22Rv1 (cell line): ENCODE measurements around the gene PRODH.
"Not testable (repeated sequence)": the region's sequence is repeated elsewhere in the genome, so short reads cannot be mapped to it uniquely, and the experiment has no call there.

Source experiments
- H3K27ac ChIP-seq: fragments of 450-650 bp; 2 replicates; pipeline ENCODE4 v1.5.1; 2017
- ZFX ChIP-seq: fragments of 450-650 bp; IDR thresholded peaks from 2 replicates; pipeline ENCODE4 v1.6.1; 2017; ENCODE audit warnings: antibody characterized with exemption, borderline replicate concordance
- TF ChIP-seq, protein P1 (sequence below): fragments of 450-650 bp; IDR thresholded peaks from 2 replicates; pipeline ENCODE4 v1.5.1; 2017; ENCODE audit warnings: mild to moderate bottlenecking

Gene PRODH

DNA sequence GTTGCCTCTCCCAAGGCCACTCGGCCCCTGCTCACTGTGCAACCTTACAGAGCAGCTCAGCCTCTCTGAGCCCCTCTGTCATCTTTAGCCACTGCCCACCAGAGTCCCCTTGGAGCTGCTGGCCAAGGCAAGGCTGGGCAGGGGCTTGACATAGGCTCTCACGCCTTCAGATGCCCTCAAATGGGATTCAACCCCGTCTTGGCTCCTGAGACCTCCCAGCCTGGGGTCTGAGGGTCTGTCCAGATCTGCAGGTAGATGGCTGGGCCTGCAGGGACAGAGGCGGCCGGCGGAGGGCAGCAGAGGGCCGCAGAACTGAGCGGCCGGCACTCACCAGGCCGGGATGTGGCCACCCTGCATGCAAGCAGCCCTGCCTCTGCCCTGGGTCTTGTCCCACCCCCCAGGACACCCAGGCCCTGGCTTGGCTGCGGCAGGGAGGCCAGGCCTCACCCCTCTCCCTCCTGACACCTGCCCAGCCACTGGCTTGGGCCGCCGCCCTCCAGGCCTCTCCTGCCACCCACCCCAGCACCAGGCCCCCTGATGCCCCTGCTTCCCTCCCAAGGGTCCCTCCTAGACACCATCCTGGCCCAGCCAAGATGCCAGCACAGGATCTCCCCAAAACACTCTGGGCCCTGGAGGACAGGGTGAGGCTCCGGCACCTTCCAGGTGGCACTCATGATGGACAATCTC, 18.4 kb upstream of the PRODH start:
- TF ChIP-seq, protein P1, sequence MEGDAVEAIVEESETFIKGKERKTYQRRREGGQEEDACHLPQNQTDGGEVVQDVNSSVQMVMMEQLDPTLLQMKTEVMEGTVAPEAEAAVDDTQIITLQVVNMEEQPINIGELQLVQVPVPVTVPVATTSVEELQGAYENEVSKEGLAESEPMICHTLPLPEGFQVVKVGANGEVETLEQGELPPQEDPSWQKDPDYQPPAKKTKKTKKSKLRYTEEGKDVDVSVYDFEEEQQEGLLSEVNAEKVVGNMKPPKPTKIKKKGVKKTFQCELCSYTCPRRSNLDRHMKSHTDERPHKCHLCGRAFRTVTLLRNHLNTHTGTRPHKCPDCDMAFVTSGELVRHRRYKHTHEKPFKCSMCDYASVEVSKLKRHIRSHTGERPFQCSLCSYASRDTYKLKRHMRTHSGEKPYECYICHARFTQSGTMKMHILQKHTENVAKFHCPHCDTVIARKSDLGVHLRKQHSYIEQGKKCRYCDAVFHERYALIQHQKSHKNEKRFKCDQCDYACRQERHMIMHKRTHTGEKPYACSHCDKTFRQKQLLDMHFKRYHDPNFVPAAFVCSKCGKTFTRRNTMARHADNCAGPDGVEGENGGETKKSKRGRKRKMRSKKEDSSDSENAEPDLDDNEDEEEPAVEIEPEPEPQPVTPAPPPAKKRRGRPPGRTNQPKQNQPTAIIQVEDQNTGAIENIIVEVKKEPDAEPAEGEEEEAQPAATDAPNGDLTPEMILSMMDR, result peak; percentile 59
- H3K27ac ChIP-seq, result not testable (repeated sequence)

DNA sequence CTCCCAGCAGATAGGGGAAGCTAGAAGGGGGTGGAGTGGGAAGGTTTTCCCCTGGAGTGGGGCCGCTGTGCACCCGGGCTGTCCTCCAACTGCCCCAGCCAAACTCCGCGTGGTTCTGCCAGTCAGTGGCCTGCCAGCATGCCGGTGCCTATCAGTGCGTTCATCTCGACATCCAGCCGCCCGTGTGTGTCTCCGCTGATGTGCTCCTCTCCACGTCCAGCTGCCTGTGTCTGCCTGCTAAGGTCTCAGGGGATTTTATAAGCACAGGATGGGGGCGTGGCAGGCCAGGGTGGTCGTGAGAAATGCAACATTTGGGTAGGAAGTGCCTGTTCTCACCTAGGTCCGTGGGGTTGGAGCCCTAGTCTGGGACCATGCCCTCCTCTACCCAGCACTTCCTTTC, 17.0 kb upstream of the PRODH start:
- H3K27ac ChIP-seq, result not testable (repeated sequence)

DNA sequence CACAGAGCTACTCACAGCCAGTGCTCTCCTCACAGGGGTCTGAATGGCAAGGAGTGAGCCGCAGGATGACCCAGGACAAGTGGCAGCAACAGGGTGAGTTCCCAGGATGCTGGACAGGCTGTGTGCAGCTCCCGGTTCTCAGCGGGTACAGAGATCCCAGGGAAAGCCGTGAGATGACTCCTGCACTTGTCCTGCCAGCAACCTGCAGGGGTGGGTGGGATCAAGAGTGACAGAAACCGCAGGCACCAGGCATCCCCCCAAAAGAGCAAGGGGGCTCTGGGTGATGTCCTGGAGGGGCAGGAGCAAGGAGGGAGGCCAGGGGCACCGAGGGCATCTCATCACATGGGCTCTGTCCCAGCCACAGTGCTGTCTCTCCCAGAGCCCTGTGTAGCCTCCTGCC, 15.9 kb upstream of the PRODH start:
- TF ChIP-seq, protein P1, result no peak
- TF ChIP-seq ZFX, result no peak
- H3K27ac ChIP-seq, result no peak overlapping the region

DNA sequence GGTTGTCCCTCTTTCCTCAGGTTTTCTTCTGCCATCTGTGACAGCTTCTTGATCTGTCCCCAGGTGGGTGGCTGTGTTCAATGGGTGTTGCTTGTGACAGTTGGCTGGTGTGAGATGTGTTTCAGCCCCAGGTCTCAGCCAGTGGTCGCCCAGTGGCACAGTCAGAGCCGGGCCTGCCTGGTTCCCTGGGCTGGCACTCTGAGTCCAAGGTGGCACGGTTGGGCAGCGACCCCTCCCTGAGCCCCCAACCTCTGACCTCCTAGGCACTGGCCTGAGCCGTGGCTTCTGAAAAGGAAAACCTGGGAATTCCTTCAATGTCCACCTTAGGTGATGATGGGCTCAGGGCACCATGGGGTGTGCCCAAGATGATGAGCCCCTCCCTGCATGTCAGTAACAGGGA, 14.0 kb upstream of the PRODH start:
- TF ChIP-seq, protein P1, result no peak
- TF ChIP-seq ZFX, result no peak
- no peak overlapping the region for H3K27ac ChIP-seq

DNA sequence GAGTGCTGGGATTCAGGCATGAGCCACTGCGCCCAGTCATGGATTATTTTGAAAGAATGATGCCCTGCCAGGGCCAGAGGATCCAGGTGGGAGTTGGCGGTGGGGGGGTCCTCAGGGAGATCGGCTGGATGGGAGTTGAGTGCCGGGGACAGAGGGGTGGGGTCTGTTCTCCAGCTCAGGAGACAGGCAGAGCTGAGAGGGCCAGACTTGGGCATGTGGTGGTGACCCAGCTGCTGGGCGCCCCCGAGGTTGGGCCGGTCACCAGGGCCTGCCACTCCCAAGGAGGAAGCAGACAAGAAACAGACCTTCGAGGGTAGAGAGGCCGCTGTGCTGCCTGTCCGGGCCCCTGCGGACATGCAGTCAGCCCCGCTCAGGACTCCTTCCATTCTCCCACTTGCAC, 11.8 kb upstream of the PRODH start:
- TF ChIP-seq ZFX, result no peak
- TF ChIP-seq, protein P1, result no peak
- no peak overlapping the region for H3K27ac ChIP-seq

DNA sequence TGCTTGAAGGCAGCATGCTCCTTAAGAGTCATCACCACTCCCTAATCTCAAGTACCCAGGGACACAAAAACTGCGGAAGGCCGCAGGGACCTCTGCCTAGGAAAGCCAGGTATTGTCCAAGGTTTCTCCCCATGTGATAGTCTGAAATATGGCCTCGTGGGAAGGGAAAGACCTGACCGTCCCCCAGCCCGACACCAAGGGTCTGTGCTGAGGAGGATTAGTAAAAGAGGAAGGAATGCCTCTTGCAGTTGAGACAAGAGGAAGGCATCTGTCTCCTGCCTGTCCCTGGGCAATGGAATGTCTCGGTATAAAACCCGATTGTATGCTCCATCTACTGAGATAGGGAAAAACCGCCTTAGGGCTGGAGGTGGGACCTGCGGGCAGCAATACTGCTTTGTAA, 11.0 kb upstream of the PRODH start:
- H3K27ac ChIP-seq, result peak overlapping the region; percentile 52

DNA sequence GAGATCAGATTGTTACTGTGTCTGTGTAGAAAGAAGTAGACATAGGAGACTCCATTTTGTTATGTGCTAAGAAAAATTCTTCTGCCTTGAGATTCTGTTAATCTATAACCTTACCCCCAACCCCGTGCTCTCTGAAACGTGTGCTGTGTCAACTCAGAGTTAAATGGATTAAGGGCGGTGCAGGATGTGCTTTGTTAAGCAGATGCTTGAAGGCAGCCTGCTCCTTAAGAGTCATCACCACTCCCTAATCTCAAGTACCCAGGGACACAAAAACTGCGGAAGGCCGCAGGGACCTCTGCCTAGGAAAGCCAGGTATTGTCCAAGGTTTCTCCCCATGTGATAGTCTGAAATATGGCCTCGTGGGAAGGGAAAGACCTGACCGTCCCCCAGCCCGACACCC, 2.6 kb upstream of the PRODH start:
- H3K27ac ChIP-seq, result not testable (repeated sequence)

DNA sequence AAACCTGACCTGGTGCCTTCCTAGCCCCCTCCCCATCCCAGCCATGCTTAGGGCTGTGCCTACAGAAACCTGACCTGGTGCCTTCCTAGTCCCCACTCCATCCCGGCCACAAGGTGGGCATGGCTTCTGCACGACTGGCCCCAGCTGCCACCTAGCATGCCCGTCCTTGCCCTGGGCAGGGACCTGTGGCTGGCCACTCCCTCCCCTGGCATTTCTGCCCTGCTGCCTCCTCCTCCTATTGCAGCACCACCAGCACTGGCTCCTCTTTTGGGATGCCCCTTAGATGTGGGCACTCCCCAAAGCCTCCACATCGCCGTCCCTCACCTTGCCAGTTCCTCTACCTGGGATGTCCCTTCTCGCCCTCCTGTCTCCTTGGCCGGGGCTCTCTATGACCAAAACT, 1.4 kb downstream of the PRODH start:
- H3K27ac ChIP-seq, result not testable (repeated sequence)

DNA sequence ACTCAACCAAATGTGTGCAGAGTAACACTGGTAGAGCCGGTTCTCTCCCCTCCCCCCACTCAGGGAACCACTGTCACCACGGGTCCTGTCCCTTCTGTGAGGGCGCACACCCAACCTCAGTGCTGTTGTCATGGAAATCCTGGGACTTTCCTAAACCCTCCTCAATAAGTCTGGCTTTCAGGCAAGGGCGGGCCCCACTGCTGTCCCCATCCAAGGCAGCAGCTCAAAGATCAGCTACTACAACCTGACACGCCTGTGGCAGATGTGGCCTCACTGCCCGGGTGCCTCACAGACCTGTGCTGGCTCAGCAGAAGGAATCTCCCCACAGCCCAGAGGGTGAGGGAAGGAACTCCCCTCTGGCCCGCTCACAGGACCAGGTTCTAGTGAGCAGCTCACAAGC, 2.2 kb downstream of the PRODH start:
- H3K27ac ChIP-seq, result no peak overlapping the region
- TF ChIP-seq, protein P1, result no peak
- TF ChIP-seq ZFX, result no peak
